Transverse colon (tissue), 3 donors: ENCODE measurements around the gene ZNF775.

Experiments used
- CTCF ChIP-seq, 5 experiments: fragments of 200-600 bp in 3 of 5; fragments of 450-650 bp in 2 of 5; sonication (generic) in 3 of 5; IDR thresholded peaks; 1 replicate in 2 of 5; 2 replicates in 3 of 5; pipeline ENCODE4 v1.5.1; 2016 to 2017; ENCODE audit warnings: antibody characterized with exemption in 5 of 5, inconsistent platforms in 3 of 5, mild to moderate bottlenecking in 2 of 5, moderate library complexity in 1 of 5
- POLR2A ChIP-seq: fragments of 450-650 bp; IDR thresholded peaks from one replicate; pipeline ENCODE4 v1.6.1; 2016; ENCODE audit warnings: antibody characterized with exemption, mild to moderate bottlenecking, moderate library complexity

GRCh38 chr7:150374026-150374425 is 5.1 kb upstream of the ZNF775 start:
- TF ChIP-seq CTCF (IDR thresholded peaks at IDR 0.05) (no peak), POLR2A (no peak)
